ENCODE results near the gene GLCE. TPM values are rescaled to one million over a fixed set of nuclear protein-coding genes. Genes with fewer than 3 reads are reported as not detected.
"Not testable (repeated sequence)": the region's sequence is repeated elsewhere in the genome, so short reads cannot be mapped to it uniquely, and the experiment has no call there.

The GLCE gene
- total and polyA plus RNA-seq, 2 experiments from 2014 or later: 9.7 to 17.1 TPM

- no peaks in the 10 kb centered on the region for H3K36me3 ChIP-seq (ENCODE audit: low read depth)
- H3K4me1 ChIP-seq (ENCODE audit: insufficient read depth): peaks cover 5% of the 10 kb centered on the region; the same call in 1 of the 2 replicates
- no peaks in the 10 kb centered on the region for H3K27me3 ChIP-seq (replicated peaks; ENCODE audit: insufficient read depth)
- peak overlapping the region; percentile 80 for H3K4me2 ChIP-seq (ENCODE audit: unreplicated experiment)
- TF ChIP-seq EZH2 (IDR thresholded peaks at IDR 0.05; ENCODE audit: insufficient read depth, poor library complexity, severe bottlenecking) (no peak), EZH2phosphoT487 (IDR thresholded peaks at IDR 0.05; ENCODE audit: insufficient read depth, low read depth) (no peak)
- H3F3A ChIP-seq (ENCODE audit: insufficient read depth): peaks cover 7% of the 10 kb centered on the region
- no peak overlapping the region for H3K27ac ChIP-seq
- peak overlapping the region; percentile 75 for H3K4me3 ChIP-seq
- peak overlapping the region; percentile 58 for H3K9ac ChIP-seq
- 58 to 64% methylated on average over 15 of the region's 15 CpGs for WGBS, 2 experiments (ENCODE audit: low coverage in 1 of 2, low lambda C conversion rate in 2 of 2, missing lambda C conversion rate in 2 of 2)
- in situ Hi-C loops (cut with MboI): no loop called here
- H2AFZ ChIP-seq: peak overlapping the region; percentile 78
- H4K20me1 ChIP-seq (ENCODE audit: insufficient read depth): no peaks in the 10 kb centered on the region
- H3K9me2 ChIP-seq (ENCODE audit: insufficient read depth): no peaks in the 10 kb centered on the region
- H3K9me3 ChIP-seq (ENCODE audit: low read depth): no peaks in the 10 kb centered on the region
- H3K79me2 ChIP-seq (ENCODE audit: insufficient read depth): no peaks in the 10 kb centered on the region
- DNase-seq: no peak
Observed at GRCh38 chr15:69298354-69298696, 137.9 kb downstream of the GLCE start.

- Histone ChIP-seq H3K4me1 (ENCODE audit: insufficient read depth) (peaks cover 10% of the 10 kb centered on the region), H3K4me2 (ENCODE audit: unreplicated experiment) (peak within 1 kb of the TSS; percentile 80), H4K20me1 (ENCODE audit: insufficient read depth) (no peaks in the 10 kb centered on the region), H3K9ac (peak within 1 kb of the TSS; percentile 58), H3K9me2 (ENCODE audit: insufficient read depth) (no peaks in the 10 kb centered on the region), H2AFZ (peak within 1 kb of the TSS; percentile 78), H3K4me3 (peak within 1 kb of the TSS; percentile 75), H3K27me3 (replicated peaks; ENCODE audit: insufficient read depth) (no peaks in the 10 kb centered on the region), H3K36me3 (ENCODE audit: low read depth) (no peaks in the 10 kb centered on the region), H3K79me2 (ENCODE audit: insufficient read depth) (no peaks in the 10 kb centered on the region), H3K9me3 (ENCODE audit: low read depth) (no peaks in the 10 kb centered on the region), H3K27ac (no peak within 1 kb of the TSS), H3F3A (ENCODE audit: insufficient read depth) (peaks cover 12% of the 10 kb centered on the region)
- WGBS, 2 experiments (ENCODE audit: low coverage in 1 of 2, low lambda C conversion rate in 2 of 2, missing lambda C conversion rate in 2 of 2): 7 to 14% methylated on average over 10 to 72 of the region's 74 CpGs
- in situ Hi-C loops (cut with MboI): no loop called here
- TF ChIP-seq EZH2phosphoT487 (IDR thresholded peaks at IDR 0.05; ENCODE audit: insufficient read depth, low read depth): no peak
- DNase-seq: peak; percentile 59
Observed at GRCh38 chr15:69298697-69299441, 138.4 kb downstream of the GLCE start, which contains the start of gene PAQR5. TSS of gene PAQR5 (plus strand) at chr15:69298912. CDS start at chr15:69360081, 61,169 bp downstream.

DNA sequence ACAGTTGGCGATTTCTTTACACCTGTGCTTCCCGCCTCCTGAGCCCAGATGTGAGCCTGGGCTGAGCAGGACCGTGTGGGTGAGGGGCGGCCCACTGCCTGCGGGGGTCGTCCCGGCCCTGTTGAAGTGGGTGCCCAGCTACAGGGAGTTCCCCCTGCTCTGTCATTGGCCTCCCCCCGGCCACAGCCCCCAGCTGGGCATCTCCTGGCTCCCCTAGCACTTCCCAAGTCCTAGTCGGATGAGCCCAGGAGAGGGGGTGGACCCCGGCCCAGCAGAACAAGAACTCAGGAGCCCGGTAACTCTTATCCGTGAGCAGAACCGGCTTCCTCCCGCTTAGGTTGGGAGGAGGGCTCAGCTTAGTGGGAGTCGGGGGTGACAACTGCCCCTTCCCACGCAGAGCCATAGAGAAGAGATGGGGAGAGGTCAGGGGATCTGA, 139.0 kb downstream of the GLCE start:
- peak overlapping the region; percentile 80 for H3K4me2 ChIP-seq (ENCODE audit: unreplicated experiment)
- peak overlapping the region; percentile 75 for H3K4me3 ChIP-seq
- no peaks in the 10 kb centered on the region for H3K9me3 ChIP-seq (ENCODE audit: low read depth)
- H4K20me1 ChIP-seq (ENCODE audit: insufficient read depth): no peaks in the 10 kb centered on the region
- no peak for TF ChIP-seq EZH2 (IDR thresholded peaks at IDR 0.05; ENCODE audit: insufficient read depth, poor library complexity, severe bottlenecking)
- TF ChIP-seq EZH2phosphoT487 (IDR thresholded peaks at IDR 0.05; ENCODE audit: insufficient read depth, low read depth): no peak
- no peaks in the 10 kb centered on the region for H3K79me2 ChIP-seq (ENCODE audit: insufficient read depth)
- H3K27me3 ChIP-seq (replicated peaks; ENCODE audit: insufficient read depth): no peaks in the 10 kb centered on the region
- peaks cover 15% of the 10 kb centered on the region for H3K4me1 ChIP-seq (ENCODE audit: insufficient read depth)
- WGBS, 2 experiments (ENCODE audit: low coverage in 1 of 2, low lambda C conversion rate in 2 of 2, missing lambda C conversion rate in 2 of 2): 26 to 32% methylated on average over 16 of the region's 16 CpGs
- H3F3A ChIP-seq (ENCODE audit: insufficient read depth): peaks cover 15% of the 10 kb centered on the region
- peak overlapping the region; percentile 58; the same call in 1 of the 2 replicates for H3K9ac ChIP-seq
- no peak overlapping the region for H3K27ac ChIP-seq
- in situ Hi-C loops (cut with MboI): no loop called here
- no peaks in the 10 kb centered on the region for H3K36me3 ChIP-seq (ENCODE audit: low read depth)
- no peaks in the 10 kb centered on the region for H3K9me2 ChIP-seq (ENCODE audit: insufficient read depth)
- H2AFZ ChIP-seq: peak overlapping the region; percentile 78; the same call in 1 of the 2 replicates
- DNase-seq: no peak

DNA sequence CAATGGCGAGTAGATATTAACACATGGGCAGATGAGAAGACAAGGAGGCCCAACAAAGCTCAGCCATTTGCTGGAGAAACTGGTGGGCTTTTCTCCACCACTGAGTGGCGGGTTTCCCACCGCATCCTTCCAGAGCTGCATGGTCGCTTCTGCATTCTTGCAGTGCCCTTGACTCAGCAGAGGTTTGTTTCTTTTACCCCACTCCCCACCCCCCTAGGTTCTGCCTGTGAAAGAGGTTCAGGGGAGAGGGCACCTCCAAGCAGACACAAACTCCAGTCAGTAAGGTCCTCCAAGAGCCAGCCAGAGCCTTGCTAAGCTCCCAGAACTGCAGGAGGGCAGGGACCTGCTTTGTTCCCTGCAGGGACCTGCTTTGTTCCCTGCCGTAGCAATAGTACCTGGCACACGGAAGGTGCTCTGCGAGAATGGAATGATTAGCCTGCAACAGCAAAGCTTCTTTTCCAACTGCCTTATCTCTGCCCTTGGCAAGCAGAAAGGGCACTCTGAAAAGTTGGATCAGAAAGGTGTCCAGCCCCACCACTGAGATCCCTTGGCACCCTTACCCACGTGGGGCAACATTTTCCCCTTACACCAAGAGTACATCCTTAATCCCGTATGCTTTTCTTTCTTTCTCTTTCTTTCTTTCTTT, 139.6 kb downstream of the GLCE start:
- Histone ChIP-seq H3K27ac (no peak overlapping the region), H3K79me2 (ENCODE audit: insufficient read depth) (no peaks in the 10 kb centered on the region), H3K4me2 (ENCODE audit: unreplicated experiment) (no peak overlapping the region), H3K9me2 (ENCODE audit: insufficient read depth) (no peaks in the 10 kb centered on the region), H3K27me3 (replicated peaks; ENCODE audit: insufficient read depth) (no peaks in the 10 kb centered on the region), H3F3A (ENCODE audit: insufficient read depth) (peaks cover 21% of the 10 kb centered on the region), H3K4me3 (no peak overlapping the region), H3K9ac (no peak overlapping the region), H2AFZ (no peak overlapping the region), H3K9me3 (ENCODE audit: low read depth) (no peaks in the 10 kb centered on the region), H4K20me1 (ENCODE audit: insufficient read depth) (no peaks in the 10 kb centered on the region), H3K4me1 (ENCODE audit: insufficient read depth) (peaks cover 21% of the 10 kb centered on the region), H3K36me3 (ENCODE audit: low read depth) (no peaks in the 10 kb centered on the region)
- TF ChIP-seq EZH2 (IDR thresholded peaks at IDR 0.05; ENCODE audit: insufficient read depth, poor library complexity, severe bottlenecking): no peak
- no peak for TF ChIP-seq EZH2phosphoT487 (IDR thresholded peaks at IDR 0.05; ENCODE audit: insufficient read depth, low read depth)
- 77 to 80% methylated on average over 9 of the region's 9 CpGs for WGBS, 2 experiments (ENCODE audit: low coverage in 1 of 2, low lambda C conversion rate in 2 of 2, missing lambda C conversion rate in 2 of 2)
- DNase-seq: no peak
- in situ Hi-C loops (cut with MboI): no loop called here

GRCh38 chr15:69301101-69301500, 140.7 kb downstream of the GLCE start:
- in situ Hi-C loops (cut with MboI): not testable (repeated sequence)
- peaks cover 30% of the 10 kb centered on the region for H3K4me1 ChIP-seq (ENCODE audit: insufficient read depth)

DNA sequence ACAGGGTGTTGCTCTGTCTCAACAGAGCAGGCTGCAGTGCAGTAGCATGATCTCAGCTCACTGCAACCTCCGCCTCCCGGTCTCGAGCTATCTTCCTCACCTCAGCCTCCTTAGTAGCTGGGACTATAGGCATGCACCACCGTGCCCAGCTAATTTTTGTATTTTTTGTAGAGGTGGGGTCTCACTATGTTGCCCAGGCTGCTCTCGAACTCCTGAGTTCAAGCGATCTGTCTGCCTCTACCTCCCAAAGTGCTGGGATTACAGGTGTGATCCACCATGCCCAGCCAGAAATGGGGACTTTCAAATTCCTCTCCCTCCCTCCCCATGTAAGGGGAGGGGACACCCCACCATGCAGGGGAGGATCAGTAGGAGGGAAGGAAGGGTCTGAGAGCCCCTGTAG, 141.7 kb downstream of the GLCE start:
- H3K4me1 ChIP-seq (ENCODE audit: insufficient read depth): peaks cover 30% of the 10 kb centered on the region
- H3K9ac ChIP-seq; H2AFZ ChIP-seq; H3K27me3 ChIP-seq (replicated peaks; ENCODE audit: insufficient read depth); H3K27ac ChIP-seq; DNase-seq; H3K4me3 ChIP-seq; H3K4me2 ChIP-seq (ENCODE audit: unreplicated experiment); H4K20me1 ChIP-seq (ENCODE audit: insufficient read depth); H3K9me2 ChIP-seq (ENCODE audit: insufficient read depth); H3K79me2 ChIP-seq (ENCODE audit: insufficient read depth); in situ Hi-C loops (cut with MboI); H3K9me3 ChIP-seq (ENCODE audit: low read depth); H3K36me3 ChIP-seq (ENCODE audit: low read depth): not testable (repeated sequence)
- 88 to 93% methylated on average over 6 of the region's 6 CpGs for WGBS, 2 experiments (ENCODE audit: low coverage in 1 of 2, low lambda C conversion rate in 2 of 2, missing lambda C conversion rate in 2 of 2)
- H3F3A ChIP-seq (ENCODE audit: insufficient read depth): peaks cover 28% of the 10 kb centered on the region

More at GRCh38 chr15:69301101-69301500, 140.7 kb downstream of the GLCE start:
- H3F3A ChIP-seq (ENCODE audit: insufficient read depth): peaks cover 27% of the 10 kb centered on the region
- not testable (repeated sequence) for H3K4me2 ChIP-seq (ENCODE audit: unreplicated experiment); H4K20me1 ChIP-seq (ENCODE audit: insufficient read depth); H3K9me2 ChIP-seq (ENCODE audit: insufficient read depth); H3K79me2 ChIP-seq (ENCODE audit: insufficient read depth); H3K27me3 ChIP-seq (replicated peaks; ENCODE audit: insufficient read depth); H3K9ac ChIP-seq; DNase-seq; H3K9me3 ChIP-seq (ENCODE audit: low read depth); H3K4me3 ChIP-seq; H3K27ac ChIP-seq; H3K36me3 ChIP-seq (ENCODE audit: low read depth); H2AFZ ChIP-seq
- 86 to 91% methylated on average over 8 of the region's 8 CpGs for whole genome bisulfite sequencing, 2 experiments (ENCODE audit: low coverage in 1 of 2, low lambda C conversion rate in 2 of 2, missing lambda C conversion rate in 2 of 2)

Measured in GM23248 (cell line).